Epithelial cell of esophagus (primary cell): Measurements from ENCODE around the gene SRL.
A peak's percentile ranks its signal among the peaks of the same experiment; 100 is the strongest.

Source experiments
- DNase-seq: peaks from one replicate; pipeline ENCODE4 v3.0.0; 2010; ENCODE audit warnings: low read depth
- H3K4me3 ChIP-seq: 2 replicates; pipeline ENCODE4 v1.5.1; 2011; ENCODE audit warnings: mild to moderate bottlenecking, low read length, control low read depth
- CTCF ChIP-seq: IDR thresholded peaks from 2 replicates; pipeline ENCODE4 v1.5.1; 2011; ENCODE audit warnings: low read depth, mild to moderate bottlenecking, low read length, control low read depth, inconsistent platforms; ENCODE audit not compliant: insufficient read depth; ENCODE audit errors: missing control alignments

The SRL gene

GRCh38 chr16:4241928-4242283 lies at the start of gene SRL:
SRL (minus strand) TSS chr16:4242080; CDS start chr16:4242067, 13 bp downstream.
- TF ChIP-seq CTCF = no peak
- no peak within 1 kb of the TSS for H3K4me3 ChIP-seq
- DNase-seq = no peak

GRCh38 chr16:4290236-4290830 lies 48.5 kb upstream of the SRL start:
- DNase-seq = peak; percentile 87
- peak; percentile 49 for TF ChIP-seq CTCF
- H3K4me3 ChIP-seq = no peak overlapping the region

DNA sequence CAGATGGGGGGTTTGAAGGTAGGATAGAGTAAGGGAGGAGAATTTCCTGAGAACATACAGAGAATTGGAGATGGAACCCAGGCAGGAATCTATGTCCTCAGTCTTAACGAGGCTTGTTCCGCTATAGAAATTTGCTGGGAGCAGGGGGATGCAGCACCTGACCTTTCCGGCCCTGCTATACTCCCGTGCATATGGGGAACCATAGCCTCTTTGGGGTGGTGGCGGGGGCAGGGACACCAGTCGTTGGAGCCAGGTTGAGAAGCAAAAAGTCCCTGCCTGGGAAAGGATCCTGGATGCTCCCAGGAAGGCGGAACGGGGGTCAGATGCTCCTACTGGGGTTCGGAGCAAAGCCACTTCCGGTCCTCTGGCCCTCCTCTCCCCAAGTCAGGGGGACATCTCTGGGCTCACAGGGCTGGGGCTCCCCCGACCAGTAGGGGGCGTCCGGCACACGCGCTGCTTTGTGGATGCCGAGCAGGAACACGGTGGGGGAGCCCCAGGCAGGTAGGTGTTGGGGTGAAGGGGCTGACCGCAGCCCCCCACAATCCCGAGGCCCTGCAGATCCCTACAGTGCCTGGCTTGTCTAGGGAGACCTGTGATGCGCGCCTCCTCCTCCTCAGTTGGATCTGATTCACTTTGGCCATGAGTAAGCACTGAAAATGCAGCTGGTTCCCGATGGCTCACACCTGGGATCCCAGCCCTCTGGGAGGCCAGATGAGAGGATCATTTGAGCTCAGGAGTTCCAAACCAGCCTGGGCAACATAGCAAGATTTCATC lies 46.5 kb upstream of the SRL start:
- peak; percentile 84 for TF ChIP-seq CTCF
- H3K4me3 ChIP-seq = no peak overlapping the region
- DNase-seq = peak; percentile 91

- TF ChIP-seq CTCF = no peak
- H3K4me3 ChIP-seq = no peak overlapping the region
- DNase-seq = no peak
Measured at GRCh38 chr16:4285167-4285566, 43.3 kb upstream of the SRL start.

DNA sequence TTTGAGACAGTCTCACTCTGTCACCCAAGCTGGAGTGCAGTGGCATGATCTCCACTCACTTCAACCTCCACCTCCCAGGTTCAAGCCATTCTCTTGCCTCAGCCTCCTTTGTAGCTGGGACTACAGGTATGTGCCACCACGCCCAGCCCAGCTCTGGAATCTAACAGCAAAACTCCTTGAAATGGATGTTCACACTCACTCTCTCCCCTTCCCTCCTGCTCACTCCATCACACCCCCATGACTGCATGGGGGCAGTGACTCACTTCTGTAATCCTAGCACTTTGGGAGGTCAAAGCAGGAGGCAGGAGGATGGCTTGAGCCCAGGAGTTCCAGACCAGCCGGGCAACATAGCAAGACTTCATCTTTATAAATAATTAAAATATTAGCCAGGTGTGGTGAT lies 42.1 kb upstream of the SRL start:
- peak; percentile 49 for DNase-seq
- no peak overlapping the region for H3K4me3 ChIP-seq
- TF ChIP-seq CTCF = no peak

DNA sequence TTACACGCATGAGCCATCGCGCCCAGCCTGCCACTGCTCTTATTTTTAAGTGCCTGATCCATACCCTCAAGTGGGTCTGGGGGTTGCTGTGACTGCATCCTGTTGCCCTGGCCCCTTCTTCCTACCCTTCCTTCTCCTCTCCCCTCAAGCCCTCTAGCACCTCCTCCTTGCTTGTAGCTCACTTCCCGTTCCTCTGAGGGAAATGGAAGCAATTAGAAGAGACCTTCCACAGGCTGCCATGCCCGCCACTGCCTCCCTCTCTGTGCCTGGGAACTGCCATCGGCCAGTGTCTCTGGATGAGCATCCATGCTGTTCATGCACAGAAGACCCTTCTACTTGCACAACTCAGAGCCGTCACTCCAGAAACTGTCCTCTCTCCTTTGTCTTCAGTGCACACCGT lies 41.6 kb upstream of the SRL start:
- no peak for TF ChIP-seq CTCF
- no peak overlapping the region for H3K4me3 ChIP-seq
- DNase-seq = no peak

DNA sequence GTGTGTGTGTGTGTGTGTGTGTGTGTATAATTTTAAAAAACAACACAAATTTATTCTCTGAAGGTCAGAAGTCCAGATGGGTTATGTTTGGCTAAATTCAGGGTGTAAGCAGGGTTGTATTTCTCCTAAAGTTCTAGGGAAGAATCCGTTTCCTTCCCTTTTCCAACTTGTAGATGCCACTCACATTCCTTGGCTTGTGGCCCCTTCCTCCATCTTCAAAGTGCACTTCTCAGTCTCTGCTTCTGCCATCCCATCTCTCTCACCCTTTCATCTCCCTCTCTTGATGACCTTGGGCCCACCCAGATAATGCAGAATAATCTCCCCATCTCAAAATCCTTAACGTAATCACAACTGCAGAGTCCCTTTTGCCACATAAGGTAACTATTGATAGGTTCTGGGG lies 38.7 kb upstream of the SRL start:
- H3K4me3 ChIP-seq = no peak overlapping the region
- TF ChIP-seq CTCF = no peak
- DNase-seq = no peak
